ENCODE results near the gene DDX42.

DDX42 gene

GRCh38 chr17:63774141-63774968, at the start of gene DDX42:
Gene DDX42, plus strand, starts transcription at chr17:63774170. Its CDS starts 12,880 bp downstream, at chr17:63787050.
- DNase-seq, result no peak

GRCh38 chr17:63735691-63736090, 38.3 kb upstream of the DDX42 start:
- no peak for DNase-seq

- DNase-seq, result no peak
Measured at GRCh38 chr17:63740464-63741142, 33.4 kb upstream of the DDX42 start.

- DNase-seq, result peak; percentile 8
Measured at GRCh38 chr17:63741143-63741407, 32.9 kb upstream of the DDX42 start.

GRCh38 chr17:63741408-63742173, 32.4 kb upstream of the DDX42 start, which contains the start of gene STRADA:
Gene STRADA, minus strand, starts transcription at chr17:63741799. Its CDS starts 13,430 bp downstream, at chr17:63728369.
- peak; percentile 100 for DNase-seq

GRCh38 chr17:63751806-63752205, 22.2 kb upstream of the DDX42 start:
- DNase-seq, result peak; percentile 57

- no peak for DNase-seq
Measured at GRCh38 chr17:63752707-63753106, 21.3 kb upstream of the DDX42 start.

GRCh38 chr17:63753215-63753614, 20.8 kb upstream of the DDX42 start:
- no peak for DNase-seq

- no peak for DNase-seq
Measured at GRCh38 chr17:63754046-63754445, 19.9 kb upstream of the DDX42 start.

GRCh38 chr17:63758428-63758827, 15.5 kb upstream of the DDX42 start:
- DNase-seq, result no peak

- peak; percentile 28 for DNase-seq
Measured at GRCh38 chr17:63760771-63761539, 13.0 kb upstream of the DDX42 start.

- no peak for DNase-seq
Measured at GRCh38 chr17:63762161-63763078, 11.6 kb upstream of the DDX42 start.

- no peak for DNase-seq
Measured at GRCh38 chr17:63764716-63765115, 9.3 kb upstream of the DDX42 start.

- no peak for DNase-seq
Measured at GRCh38 chr17:63766754-63767153, 7.2 kb upstream of the DDX42 start.

GRCh38 chr17:63768433-63768832, 5.5 kb upstream of the DDX42 start:
- DNase-seq, result no peak

GRCh38 chr17:63772801-63773271, 1.1 kb upstream of the DDX42 start:
- no peak for DNase-seq

- peak; percentile 99 for DNase-seq
Measured at GRCh38 chr17:63773272-63774140, 464 bp upstream of the DDX42 start, which contains the start of gene CCDC47. Gene CCDC47, minus strand, starts transcription at chr17:63773597. Its CDS starts 7,422 bp downstream, at chr17:63766175.

- peak; percentile 23 for DNase-seq
Measured at GRCh38 chr17:63774969-63775265, 947 bp downstream of the DDX42 start.

- DNase-seq, result no peak
Measured at GRCh38 chr17:63775420-63775819, 1.4 kb downstream of the DDX42 start.

- DNase-seq, result no peak
Measured at GRCh38 chr17:63780507-63780906, 6.5 kb downstream of the DDX42 start.

GRCh38 chr17:63780928-63781327, 7.0 kb downstream of the DDX42 start:
- DNase-seq, result no peak

Measured in activated CD4-positive, alpha-beta T cell treated with anti-CD3 and anti-CD28 coated beads, Interleukin-10, Interleukin-2, amounts not matched to agents 100 ng/mL and 50 ng/mL, durations not matched to agents 16 hours and 8 hours (primary cell).